ENCODE results near the gene KLF3. TPM values are rescaled to one million over a fixed set of nuclear protein-coding genes. Genes with fewer than 3 reads are reported as not detected.

KLF3 gene
- total RNA-seq, 1 donor = 41.8 TPM

DNA sequence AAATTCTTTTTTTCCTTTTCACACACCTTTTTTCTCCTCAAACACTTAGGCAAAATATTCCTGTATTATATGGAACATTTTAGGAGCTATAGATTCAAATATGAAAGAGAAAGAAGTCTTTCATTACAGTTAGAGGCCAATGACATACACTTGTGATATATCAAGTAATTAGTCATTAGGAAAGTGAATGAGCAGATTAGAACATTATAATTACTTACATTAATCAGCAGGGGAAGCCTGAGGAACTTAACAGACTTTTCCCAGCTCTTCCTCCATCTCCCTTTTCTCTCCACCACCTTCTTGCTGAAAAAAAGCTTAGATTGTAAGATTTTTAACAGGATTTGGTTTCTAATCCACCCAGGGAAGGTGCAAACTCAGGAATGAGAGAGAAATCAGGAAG, 29.6 kb downstream of the KLF3 start:
- H3K4me3 ChIP-seq (ENCODE audit: low read depth, low read length) = no peak overlapping the region
- TF ChIP-seq, protein P1, sequence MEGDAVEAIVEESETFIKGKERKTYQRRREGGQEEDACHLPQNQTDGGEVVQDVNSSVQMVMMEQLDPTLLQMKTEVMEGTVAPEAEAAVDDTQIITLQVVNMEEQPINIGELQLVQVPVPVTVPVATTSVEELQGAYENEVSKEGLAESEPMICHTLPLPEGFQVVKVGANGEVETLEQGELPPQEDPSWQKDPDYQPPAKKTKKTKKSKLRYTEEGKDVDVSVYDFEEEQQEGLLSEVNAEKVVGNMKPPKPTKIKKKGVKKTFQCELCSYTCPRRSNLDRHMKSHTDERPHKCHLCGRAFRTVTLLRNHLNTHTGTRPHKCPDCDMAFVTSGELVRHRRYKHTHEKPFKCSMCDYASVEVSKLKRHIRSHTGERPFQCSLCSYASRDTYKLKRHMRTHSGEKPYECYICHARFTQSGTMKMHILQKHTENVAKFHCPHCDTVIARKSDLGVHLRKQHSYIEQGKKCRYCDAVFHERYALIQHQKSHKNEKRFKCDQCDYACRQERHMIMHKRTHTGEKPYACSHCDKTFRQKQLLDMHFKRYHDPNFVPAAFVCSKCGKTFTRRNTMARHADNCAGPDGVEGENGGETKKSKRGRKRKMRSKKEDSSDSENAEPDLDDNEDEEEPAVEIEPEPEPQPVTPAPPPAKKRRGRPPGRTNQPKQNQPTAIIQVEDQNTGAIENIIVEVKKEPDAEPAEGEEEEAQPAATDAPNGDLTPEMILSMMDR (IDR thresholded peaks at IDR 0.05; ENCODE audit: insufficient read depth, low read length) = no peak
- DNase-seq (ENCODE audit: low read depth) = no peak

DNA sequence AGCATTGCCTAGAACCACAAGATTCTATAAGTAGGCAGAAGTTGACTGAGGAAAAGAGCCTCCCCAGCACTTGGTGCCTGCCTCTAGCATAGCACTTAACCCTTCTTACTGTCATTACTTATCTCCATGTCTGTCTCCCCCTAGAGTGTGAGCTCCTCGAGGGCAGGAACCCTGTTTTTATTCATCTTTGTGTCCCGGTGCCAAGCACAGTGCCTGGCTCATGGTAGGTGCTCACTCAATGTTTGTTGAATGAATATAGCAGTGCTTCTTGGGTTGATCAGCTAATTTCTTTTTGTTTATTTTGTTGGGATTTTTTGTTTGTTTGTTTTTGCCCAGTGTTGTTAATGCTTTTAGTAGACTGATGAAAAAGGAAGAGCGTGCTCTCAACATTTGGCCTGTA, 30.3 kb downstream of the KLF3 start:
- TF ChIP-seq, protein P1 (IDR thresholded peaks at IDR 0.05; ENCODE audit: insufficient read depth, low read length) = no peak
- no peak overlapping the region for H3K4me3 ChIP-seq (ENCODE audit: low read depth, low read length)
- DNase-seq (ENCODE audit: low read depth) = no peak

DNA sequence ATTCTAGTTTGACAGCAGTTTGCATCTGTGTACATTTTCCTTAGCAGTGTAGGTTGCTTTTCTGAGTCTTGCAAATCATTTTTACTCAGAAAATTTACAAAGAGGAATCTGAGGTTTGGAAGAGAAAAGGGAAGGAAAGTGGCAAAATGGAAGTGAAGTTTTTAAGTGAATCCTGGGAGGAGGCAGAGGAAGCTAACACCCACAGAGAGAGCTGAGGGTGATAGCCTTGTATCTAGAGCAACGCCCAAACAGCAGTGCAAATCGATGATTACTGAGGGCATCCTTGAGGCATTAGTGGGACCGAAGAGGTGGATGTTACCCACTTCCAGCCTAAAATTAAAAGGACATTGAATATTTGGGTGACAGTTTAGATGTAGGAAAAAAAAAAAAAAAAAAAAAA, 31.8 kb downstream of the KLF3 start:
- no peak overlapping the region for H3K4me3 ChIP-seq (ENCODE audit: low read depth, low read length)
- TF ChIP-seq, protein P1 (IDR thresholded peaks at IDR 0.05; ENCODE audit: insufficient read depth, low read length) = no peak
- no peak for DNase-seq (ENCODE audit: low read depth)

DNA sequence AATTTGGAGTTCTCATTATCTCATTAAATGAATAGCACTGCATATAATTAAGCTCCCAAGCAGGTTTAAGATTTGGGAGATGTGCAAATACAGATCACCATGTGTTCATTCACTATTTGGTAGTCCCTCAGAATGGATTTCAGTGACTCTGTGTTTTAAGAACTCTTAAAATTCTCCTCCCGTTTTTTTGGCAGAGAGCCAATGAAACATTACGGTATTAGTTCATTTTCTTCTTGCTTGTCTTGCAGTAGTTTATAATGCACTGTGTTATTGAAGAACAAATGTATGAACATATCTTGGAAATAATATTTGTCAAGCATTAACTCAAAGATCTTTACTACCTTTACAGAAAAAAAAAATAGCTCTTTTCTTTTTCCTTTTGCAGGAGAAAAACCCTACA, 32.7 kb downstream of the KLF3 start:
- no peak overlapping the region for H3K4me3 ChIP-seq (ENCODE audit: low read depth, low read length)
- peak; percentile 57 for DNase-seq (ENCODE audit: low read depth)
- TF ChIP-seq, protein P1 (IDR thresholded peaks at IDR 0.05; ENCODE audit: insufficient read depth, low read length) = no peak

DNA sequence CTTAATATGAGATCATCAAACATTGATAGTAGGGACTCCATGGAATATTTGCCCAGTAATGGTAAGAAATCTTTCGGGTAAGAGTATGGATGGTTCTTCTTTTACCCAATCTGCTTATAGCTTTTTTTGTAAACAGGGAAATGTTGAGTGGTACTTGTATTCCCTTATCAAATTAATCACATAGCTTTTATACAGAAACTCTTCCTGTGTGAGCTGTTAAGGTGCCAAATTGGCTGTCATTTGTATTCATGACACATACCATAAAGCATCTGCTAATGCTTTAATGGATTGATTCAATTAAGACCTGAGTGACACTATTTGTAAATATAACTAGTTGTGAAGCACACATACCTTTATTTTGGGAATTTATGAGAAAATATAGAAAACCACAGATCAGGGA, 34.2 kb downstream of the KLF3 start:
- H3K4me3 ChIP-seq (ENCODE audit: low read depth, low read length) = no peak overlapping the region
- DNase-seq (ENCODE audit: low read depth) = no peak
- TF ChIP-seq, protein P1 (IDR thresholded peaks at IDR 0.05; ENCODE audit: insufficient read depth, low read length) = no peak

DNA sequence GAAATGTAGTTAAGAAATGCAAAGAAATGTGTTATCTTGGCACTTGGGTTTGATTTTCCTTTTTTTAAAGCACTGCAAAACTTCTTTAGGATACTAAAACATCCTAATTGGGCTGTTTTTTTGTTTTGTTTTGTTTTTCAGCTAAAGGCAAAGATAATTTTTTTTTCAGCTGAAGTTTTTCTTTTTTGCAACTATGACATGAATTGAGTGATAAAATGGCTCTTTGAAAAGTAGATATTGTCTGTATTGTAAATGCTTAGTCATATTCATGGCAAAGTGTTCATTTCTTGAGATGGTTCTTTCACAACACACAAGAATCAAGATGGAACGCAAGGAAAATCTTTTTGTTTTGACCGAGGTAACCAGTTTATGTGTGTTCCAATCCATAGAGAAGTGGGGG, 35.1 kb downstream of the KLF3 start:
- H3K4me3 ChIP-seq (ENCODE audit: low read depth, low read length) = no peak overlapping the region
- DNase-seq (ENCODE audit: low read depth) = no peak
- TF ChIP-seq, protein P1 (IDR thresholded peaks at IDR 0.05; ENCODE audit: insufficient read depth, low read length) = no peak

DNA sequence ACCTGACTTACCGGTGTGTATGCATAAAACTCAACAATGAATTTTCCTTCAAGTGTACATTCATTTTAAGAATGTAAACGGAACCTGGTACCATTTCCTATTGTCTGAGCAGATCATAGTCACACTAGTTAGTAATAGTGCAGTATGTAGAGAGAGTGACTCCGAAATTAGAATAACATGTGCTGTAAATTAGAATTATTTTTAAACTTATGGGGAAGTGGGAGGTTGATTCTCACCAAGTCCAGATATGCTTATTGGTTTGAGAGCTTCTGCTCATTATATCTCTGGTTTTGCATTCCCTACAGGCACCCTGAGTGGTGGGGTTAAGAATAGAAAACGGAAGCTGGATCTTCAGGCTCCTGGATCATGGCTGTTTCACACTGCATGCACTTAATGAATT, 39.6 kb downstream of the KLF3 start:
- TF ChIP-seq, protein P1 (IDR thresholded peaks at IDR 0.05; ENCODE audit: insufficient read depth, low read length) = no peak
- H3K4me3 ChIP-seq (ENCODE audit: low read depth, low read length) = no peak overlapping the region
- no peak for DNase-seq (ENCODE audit: low read depth)
